Hepatocyte (in vitro differentiated cells): ENCODE data around the gene NECAB2. TPM values are rescaled to one million over a fixed set of nuclear protein-coding genes. Genes with fewer than 3 reads are reported as not detected.

Experiments
- DNase-seq: peaks from one replicate; pipeline ENCODE4 v3.0.0-alpha.2; 2016; ENCODE audit warnings: low spot score
- H2AFZ ChIP-seq: fragments of 200-600 bp; sonication (generic); 2 replicates; pipeline ENCODE4 v1.6.0; 2016; ENCODE audit warnings: antibody characterized with exemption, mild to moderate bottlenecking
- H3K27ac ChIP-seq: fragments of 200-600 bp; sonication (generic); 2 replicates; pipeline ENCODE4 v1.5.1; 2016; ENCODE audit warnings: mild to moderate bottlenecking
- H3K27me3 ChIP-seq: fragments of 200-600 bp; sonication (generic); 2 replicates; pipeline ENCODE4 v1.6.1; 2016
- H3K36me3 ChIP-seq: fragments of 200-600 bp; sonication (generic); replicated peaks from 2 replicates; pipeline ENCODE4 v1.5.1; 2016; ENCODE audit warnings: low read depth; ENCODE audit not compliant: insufficient read depth
- H3K4me1 ChIP-seq: fragments of 200-600 bp; sonication (generic); 2 replicates; pipeline ENCODE4 v1.5.1; 2016; ENCODE audit warnings: mild to moderate bottlenecking, moderate library complexity; ENCODE audit not compliant: insufficient read depth
- H3K4me2 ChIP-seq: fragments of 200-600 bp; sonication (generic); 2 replicates; pipeline ENCODE4 v1.6.0; 2016
- H3K4me3 ChIP-seq: fragments of 200-600 bp; sonication (generic); 2 replicates; pipeline ENCODE4 v1.5.1; 2016; ENCODE audit warnings: mild to moderate bottlenecking
- H3K79me2 ChIP-seq: fragments of 200-600 bp; sonication (generic); 2 replicates; pipeline ENCODE4 v1.6.0; 2017; ENCODE audit warnings: mild to moderate bottlenecking
- H3K9me2 ChIP-seq: fragments of 200-600 bp; sonication (generic); replicated peaks from 2 replicates; pipeline ENCODE4 v1.6.0; 2017; ENCODE audit warnings: mild to moderate bottlenecking; ENCODE audit not compliant: insufficient read depth
- H3K9me3 ChIP-seq: fragments of 200-600 bp; sonication (generic); 2 replicates; pipeline ENCODE4 v1.5.1; 2016; ENCODE audit warnings: low read depth, mild to moderate bottlenecking
- H4K20me1 ChIP-seq: fragments of 200-600 bp; sonication (generic); 2 replicates; pipeline ENCODE4 v1.6.0; 2016; ENCODE audit warnings: mild to moderate bottlenecking; ENCODE audit not compliant: insufficient read depth, poor library complexity, severe bottlenecking
- CTCF ChIP-seq: fragments of 200-600 bp; sonication (generic); IDR thresholded peaks from 2 replicates; pipeline ENCODE4 v1.5.1; 2016; ENCODE audit warnings: antibody characterized with exemption, mild to moderate bottlenecking; ENCODE audit not compliant: poor library complexity
- EZH2 ChIP-seq: fragments of 200-600 bp; sonication (generic); IDR thresholded peaks from 2 replicates; pipeline ENCODE4 v1.6.1; 2016; ENCODE audit warnings: antibody characterized with exemption, mild to moderate bottlenecking, borderline replicate concordance
- EZH2phosphoT487 ChIP-seq: fragments of 200-600 bp; sonication (generic); IDR thresholded peaks from one replicate; pipeline ENCODE4 v1.6.1; 2018; ENCODE audit warnings: antibody characterized with exemption, mild to moderate bottlenecking, low read depth, moderate library complexity; ENCODE audit not compliant: unreplicated experiment, severe bottlenecking
- WGBS: methylation state at CpG from one replicate; pipeline ENCODE4 v1.1.6; 2016; ENCODE audit warnings: low lambda C conversion rate; ENCODE audit errors: missing lambda C conversion rate; 5-methylcytosine and 5-hydroxymethylcytosine counted together
- polyA plus RNA-seq: library from polyadenylated mRNA; unstranded; fragments of >200 nt; fragmentation: Nextera tagmentation; extraction: Ambion mirVana; gene quantifications from 2 replicates; pipeline ENCODE4 v1.2.1, GENCODE V29; 2016
- total RNA-seq: library from RNA; depleted of rRNA; stranded (reverse); fragments of >200 nt; gene quantifications from 2 replicates; pipeline ENCODE4 v1.2.3, GENCODE V29; 2014

Gene NECAB2
- total and polyA plus RNA-seq, 2 experiments from 2014 or later, result 1.1 TPM; not detected in 1

- Histone ChIP-seq H3K4me1 (peaks cover 4% of the 10 kb centered on the region), H3K9me2 (no peaks in the 10 kb centered on the region), H3K4me2 (no peak overlapping the region), H3K27me3 (no peaks in the 10 kb centered on the region), H3K36me3 (no peaks in the 10 kb centered on the region), H4K20me1 (no peaks in the 10 kb centered on the region), H3K79me2 (no peaks in the 10 kb centered on the region), H3K4me3 (no peak overlapping the region), H2AFZ (no peak overlapping the region), H3K9me3 (no peaks in the 10 kb centered on the region), H3K27ac (no peak overlapping the region)
- no peak for TF ChIP-seq CTCF
- TF ChIP-seq EZH2phosphoT487, result no peak
- TF ChIP-seq EZH2, result no peak
- WGBS, result 87% methylated on average over 24 of the region's 24 CpGs
- no peak for DNase-seq
Observed at GRCh38 chr16:83946154-83946780, 21.8 kb upstream of the NECAB2 start.

DNA sequence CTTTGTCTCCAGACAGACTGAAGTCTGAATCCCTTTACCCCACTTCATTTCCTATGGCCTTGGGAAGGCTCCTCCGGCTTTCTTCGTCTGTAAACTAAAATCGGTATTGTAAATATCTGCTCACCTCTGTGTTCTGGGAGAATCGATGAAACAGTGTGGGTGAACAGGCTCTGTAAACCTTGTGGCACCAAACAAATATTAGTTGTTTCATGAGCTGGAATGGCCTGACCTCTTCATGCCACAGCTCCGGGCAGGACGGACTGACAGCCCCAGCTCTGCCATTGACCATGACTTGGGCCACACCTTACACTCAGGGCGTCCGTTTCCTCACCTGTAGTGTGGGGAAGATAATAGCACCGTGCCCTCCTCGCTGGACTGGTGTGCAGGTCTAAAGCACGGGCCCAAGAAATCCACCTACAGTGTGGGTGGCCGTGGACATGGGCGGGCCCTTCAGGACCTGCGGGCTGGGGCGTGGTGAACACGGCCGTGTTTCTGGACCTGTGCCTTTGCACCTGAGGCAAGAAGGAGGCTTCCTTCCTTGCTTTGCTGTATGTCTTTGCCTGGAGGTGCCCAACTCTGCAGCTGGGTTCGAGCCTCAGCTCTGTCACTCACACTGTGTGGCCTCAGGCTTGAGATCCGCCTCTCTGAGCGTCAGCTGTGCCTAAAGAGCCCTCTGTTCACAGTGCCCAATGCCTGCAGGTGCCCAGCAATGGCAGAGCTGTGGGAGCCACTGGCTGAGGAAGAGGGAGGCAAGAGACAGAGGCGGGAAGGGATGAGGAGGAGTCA is 21.1 kb upstream of the NECAB2 start:
- 83% methylated on average over 21 of the region's 21 CpGs for WGBS
- no peaks in the 10 kb centered on the region for H3K36me3 ChIP-seq
- no peak overlapping the region for H3K4me3 ChIP-seq
- no peaks in the 10 kb centered on the region for H3K9me2 ChIP-seq
- no peak for TF ChIP-seq CTCF
- H3K9me3 ChIP-seq, result no peaks in the 10 kb centered on the region
- H3K79me2 ChIP-seq, result no peaks in the 10 kb centered on the region
- peaks cover 4% of the 10 kb centered on the region for H3K4me1 ChIP-seq
- H3K27me3 ChIP-seq, result no peaks in the 10 kb centered on the region
- H3K27ac ChIP-seq, result no peak overlapping the region
- no peaks in the 10 kb centered on the region for H4K20me1 ChIP-seq
- no peak for DNase-seq
- H3K4me2 ChIP-seq, result no peak overlapping the region
- H2AFZ ChIP-seq, result no peak overlapping the region

DNA sequence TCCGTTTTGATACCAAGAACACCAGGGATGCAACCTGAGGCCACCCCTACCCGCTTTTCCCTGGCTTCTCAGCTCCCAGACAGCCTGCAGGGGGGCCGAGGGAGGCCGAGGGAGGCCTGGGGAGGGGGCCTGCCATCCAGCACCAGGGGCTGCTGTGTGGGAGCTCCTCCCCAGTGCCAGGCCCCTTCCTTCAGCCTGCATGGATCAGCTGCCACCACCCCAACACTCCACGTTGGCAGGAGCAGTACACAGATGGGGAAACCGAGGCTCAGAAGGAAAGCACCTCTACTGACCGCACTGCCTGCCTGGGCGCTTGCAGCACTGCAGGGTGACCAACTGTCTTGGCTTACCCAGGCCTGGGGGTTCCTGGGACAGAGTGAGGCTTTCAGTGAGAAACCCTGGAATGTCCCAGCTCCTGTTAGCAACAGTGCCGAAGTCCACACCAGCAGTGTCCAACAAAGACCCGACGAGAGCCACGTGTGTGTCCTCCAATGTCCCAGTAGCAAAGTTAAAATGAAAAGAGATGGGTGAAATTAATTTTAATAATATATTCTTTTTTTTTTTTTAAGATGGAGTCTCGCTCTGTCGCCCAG is 20.3 kb upstream of the NECAB2 start:
- Histone ChIP-seq H3K27me3 (no peaks in the 10 kb centered on the region), H3K79me2 (no peaks in the 10 kb centered on the region), H2AFZ (no peak overlapping the region), H4K20me1 (no peaks in the 10 kb centered on the region), H3K9me3 (no peaks in the 10 kb centered on the region), H3K4me1 (peaks cover 10% of the 10 kb centered on the region), H3K27ac (no peak overlapping the region), H3K4me2 (no peak overlapping the region), H3K36me3 (no peaks in the 10 kb centered on the region), H3K4me3 (no peak overlapping the region), H3K9me2 (no peaks in the 10 kb centered on the region)
- no peak for DNase-seq
- WGBS, result 87% methylated on average over 13 of the region's 14 CpGs
- TF ChIP-seq EZH2phosphoT487, result no peak
- no peak for TF ChIP-seq EZH2
- no peak for TF ChIP-seq CTCF
